HG02973 (cell line): ENCODE data around the gene CAPZB.

Source experiments
- ATAC-seq: cut with Tn5 transposase; IDR thresholded peaks from one replicate; pipeline ENCODE4 v1.9.1; 2021; ENCODE audit warnings: moderate library complexity; ENCODE audit not compliant: unreplicated experiment

CAPZB gene

DNA sequence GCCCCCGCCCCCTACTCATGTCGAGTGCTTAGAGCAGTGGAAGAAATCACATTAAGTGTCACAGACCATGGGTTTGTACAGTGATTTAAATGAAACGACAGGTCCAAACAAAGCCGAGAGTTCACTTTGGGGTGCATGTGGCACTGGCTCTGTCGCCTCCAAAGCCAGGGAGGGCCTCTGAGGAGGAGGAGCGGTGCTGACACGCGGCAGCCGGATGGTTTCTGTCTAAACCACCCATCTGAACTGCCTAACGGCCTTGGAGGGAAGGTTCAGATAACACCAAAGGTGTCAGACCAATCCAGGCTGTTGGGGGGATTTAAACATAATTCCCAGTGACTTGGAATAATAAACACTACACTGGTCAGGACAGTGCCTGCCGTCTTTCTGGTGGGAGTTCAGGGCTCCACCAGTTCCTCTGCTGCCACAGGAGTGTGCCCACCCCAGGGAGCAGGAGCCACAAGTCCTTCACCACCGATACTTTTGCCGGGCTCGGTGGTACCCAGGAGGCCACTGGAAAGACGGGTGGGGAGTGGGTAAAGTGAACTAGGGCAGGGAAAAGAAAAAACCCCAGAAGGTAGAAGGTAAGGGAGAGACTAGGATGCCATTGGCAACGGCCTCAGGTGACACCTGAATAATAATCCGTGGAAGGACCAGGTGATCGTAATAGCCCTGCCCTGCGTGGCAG, 95.0 kb downstream of the CAPZB start:
- ATAC-seq: no peak

DNA sequence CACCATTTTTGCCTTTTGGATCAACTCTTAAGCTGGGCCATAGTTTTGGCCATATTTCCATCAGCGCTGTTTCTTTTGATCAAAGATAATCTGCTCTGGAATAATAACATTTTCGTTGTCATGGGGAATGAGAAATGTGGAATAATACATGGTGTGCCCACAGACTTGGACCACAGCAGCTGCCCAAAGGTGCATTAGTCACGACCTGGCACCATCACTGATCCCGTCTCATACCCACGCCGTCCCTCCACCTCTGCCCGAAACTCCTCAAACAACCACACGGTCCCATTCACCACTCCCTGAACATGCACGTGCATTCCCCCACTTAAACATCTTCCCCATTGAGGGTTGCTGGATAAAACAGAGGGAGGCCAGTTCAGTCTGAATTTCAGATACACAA, 96.4 kb downstream of the CAPZB start:
- no peak for ATAC-seq

DNA sequence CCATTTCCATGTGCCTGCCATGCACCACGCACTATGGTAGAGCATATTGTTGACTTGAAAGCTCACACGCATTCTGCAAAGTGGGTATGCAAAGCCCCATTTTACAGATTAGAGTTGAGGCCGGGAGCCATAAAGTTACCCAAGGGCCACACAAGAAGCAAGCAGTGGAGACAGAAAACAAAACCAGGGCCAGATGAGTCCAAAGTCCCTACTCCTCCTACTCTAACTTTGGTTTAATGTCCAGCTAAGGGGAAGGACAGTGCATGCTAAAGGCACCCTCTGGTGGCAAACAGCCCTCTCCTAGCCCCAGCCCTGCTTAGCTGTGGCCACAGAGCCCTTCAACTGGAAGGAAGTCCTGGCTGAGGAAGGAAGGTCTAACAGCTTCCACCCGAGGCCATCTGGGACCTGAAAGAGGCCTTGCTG, 98.3 kb downstream of the CAPZB start:
- ATAC-seq: no peak

DNA sequence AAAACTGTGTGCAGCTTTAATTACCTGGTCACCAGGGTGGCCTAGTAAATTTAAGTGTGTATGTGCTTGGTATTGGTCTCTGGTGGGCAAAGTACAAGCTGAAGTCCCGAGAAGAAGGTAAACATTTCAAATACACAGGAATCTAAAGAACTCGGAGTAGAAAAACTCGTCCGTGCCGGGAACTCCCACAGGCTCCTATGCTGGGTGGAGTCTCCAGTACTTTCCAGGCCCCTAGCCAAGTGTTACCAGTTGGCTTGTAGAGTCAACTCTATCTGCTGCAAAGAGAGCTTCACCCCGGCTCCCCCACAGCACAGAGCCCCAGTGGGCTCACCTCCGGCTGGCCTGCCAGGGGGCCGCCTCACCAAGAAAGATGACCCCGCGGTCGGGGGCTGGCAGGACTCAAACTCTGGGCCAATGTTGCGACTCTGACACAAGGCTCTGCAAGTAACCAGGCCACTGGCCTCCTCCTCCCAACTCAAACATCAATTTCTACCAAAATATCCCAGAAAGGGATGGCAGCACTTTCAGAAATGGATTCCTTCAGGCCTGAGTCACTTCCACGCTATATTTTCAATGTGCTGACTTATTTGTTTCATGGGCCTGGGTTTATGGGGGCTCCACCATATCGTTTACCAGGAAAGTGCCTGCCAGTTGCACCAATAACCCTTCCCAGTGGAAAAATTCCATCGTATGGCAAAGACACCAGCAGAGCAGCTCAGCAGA, 99.3 kb downstream of the CAPZB start:
- no peak for ATAC-seq

DNA sequence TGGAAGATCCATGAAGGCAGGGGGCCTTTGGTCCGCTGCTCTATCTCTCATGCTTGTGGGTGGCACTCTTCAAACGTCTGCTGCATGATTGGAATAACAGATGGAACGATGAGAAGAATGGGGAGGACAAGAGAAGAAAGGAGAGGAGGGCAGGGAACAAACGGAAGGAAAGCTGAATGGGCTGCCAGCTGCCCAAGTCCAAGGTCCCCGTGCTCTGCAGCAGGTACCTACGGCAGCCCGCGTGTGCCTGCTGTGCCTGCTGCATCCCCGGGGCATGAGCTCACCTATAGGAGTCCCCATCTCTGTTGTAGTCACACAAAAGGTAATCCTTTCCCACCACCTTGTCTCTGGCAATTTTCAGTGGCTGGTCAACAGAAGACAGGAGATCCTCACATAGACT, 100.1 kb downstream of the CAPZB start:
- no peak for ATAC-seq

DNA sequence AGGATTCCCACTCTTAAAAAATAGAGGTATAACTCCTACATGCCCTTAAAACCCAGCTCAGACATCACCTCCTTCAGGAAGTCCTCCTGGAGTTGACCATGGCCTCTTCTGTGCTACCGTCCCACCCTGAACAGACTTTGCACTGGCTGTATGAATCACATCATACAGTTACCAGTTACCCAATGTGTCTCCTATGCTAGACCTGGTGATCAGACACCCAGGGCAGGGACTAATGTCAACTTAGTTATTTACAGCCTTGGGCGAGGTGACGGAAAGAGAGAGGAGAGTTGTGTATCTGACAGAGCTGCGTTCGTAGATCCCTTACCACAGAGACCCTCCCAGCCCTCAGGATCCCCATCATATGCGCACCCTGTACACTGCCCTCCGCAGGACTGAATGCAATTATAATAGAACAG, 100.6 kb downstream of the CAPZB start:
- ATAC-seq: no peak

DNA sequence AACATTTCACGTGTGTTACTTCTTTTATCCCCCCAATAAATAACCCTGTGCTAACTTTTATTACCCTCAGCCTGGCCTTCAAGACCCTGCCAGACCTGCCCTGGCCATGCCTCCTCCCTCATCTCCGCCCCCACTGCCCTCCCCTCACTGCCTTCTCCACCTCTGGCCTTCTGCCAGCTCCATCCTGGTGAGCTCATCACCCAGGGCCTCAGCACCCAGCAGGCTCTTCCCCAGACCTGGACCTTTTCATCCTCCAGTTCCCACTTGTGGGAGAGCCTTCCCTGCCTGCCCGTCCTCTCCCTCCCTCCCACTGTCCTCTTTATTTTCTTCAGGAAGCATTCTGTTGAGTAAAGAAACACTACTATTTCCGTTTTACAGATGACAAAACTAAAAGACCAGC, 101.2 kb downstream of the CAPZB start:
- ATAC-seq: no peak

DNA sequence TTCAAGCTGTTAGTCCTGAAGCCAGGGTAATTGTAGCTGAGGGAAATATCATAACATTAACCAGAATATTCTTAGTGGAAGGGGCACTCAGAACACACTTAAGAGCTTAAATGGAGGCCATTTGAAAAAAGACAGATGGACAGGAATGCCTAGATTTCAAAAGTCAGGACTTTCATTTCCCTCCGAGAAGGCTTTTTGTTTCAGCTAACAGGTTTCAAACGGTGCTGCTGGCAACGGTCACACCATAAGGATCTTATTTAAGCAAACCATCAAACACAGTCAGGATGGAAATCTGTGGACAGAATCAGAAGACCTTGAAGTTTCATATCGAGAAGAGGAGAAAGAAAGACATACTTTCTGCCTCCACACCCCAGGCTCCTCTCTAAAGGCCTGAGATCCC, 103.1 kb downstream of the CAPZB start:
- no peak for ATAC-seq

DNA sequence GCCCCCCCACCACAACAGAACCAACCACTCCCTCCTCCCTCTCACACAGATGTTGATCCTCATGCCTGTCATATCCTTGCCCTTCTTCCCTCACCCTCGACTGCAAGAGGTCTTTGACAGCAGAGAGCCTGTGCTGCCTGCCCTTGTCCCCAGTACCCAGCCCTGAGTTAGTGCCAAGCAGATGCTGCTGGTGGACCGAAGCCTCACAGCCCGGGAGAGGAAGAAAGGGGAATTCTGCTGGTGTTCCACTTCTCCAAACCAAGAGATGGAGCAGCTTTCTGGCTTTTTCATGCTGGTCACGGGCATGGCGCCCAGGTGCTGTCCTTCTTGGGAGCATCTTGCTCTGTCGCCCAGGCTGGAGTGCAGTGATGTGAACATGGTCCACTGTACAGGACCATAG, 104.1 kb downstream of the CAPZB start:
- no peak for ATAC-seq

DNA sequence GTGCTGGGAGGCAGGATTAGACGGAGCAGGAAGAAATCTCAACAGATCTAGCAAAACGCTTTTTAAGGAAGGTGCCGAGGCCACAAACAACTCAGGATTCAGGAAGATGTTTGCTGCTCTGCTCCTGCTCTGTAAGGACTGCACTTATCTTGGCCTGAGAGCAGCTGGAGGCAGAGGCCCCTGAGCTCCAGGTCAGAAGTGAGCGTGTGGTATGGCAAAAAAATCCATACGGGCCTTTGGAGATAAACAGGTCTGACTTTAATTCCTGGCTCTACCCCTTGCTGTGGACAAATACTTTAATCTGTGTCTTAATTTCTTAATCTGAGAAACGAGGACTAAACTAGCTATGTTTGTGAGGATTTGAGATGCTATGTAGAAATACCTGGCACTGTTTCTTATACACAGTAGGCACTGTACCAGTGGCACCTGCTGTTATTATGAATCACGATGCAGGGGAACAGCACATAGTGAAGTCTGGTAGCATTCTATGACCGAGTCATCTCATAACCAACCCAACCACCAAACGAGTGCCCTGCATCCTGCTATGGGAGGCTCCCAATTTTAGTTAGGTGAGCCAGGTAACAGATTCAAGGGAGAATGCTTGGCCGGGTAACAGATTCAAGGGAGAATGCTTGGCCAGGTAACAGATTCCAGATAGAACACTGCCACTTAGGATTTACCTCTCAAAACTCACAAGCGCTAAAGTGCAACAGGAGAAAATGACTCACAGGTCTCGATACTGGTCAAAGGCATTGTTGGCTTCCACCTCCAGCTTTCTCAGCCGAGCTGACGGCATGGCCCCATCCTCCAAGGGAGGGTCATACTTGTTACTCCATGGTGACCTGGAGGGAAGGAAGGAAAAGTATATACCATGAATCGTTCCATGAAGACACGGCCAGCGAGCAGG, 107.3 kb downstream of the CAPZB start:
- no peak for ATAC-seq

DNA sequence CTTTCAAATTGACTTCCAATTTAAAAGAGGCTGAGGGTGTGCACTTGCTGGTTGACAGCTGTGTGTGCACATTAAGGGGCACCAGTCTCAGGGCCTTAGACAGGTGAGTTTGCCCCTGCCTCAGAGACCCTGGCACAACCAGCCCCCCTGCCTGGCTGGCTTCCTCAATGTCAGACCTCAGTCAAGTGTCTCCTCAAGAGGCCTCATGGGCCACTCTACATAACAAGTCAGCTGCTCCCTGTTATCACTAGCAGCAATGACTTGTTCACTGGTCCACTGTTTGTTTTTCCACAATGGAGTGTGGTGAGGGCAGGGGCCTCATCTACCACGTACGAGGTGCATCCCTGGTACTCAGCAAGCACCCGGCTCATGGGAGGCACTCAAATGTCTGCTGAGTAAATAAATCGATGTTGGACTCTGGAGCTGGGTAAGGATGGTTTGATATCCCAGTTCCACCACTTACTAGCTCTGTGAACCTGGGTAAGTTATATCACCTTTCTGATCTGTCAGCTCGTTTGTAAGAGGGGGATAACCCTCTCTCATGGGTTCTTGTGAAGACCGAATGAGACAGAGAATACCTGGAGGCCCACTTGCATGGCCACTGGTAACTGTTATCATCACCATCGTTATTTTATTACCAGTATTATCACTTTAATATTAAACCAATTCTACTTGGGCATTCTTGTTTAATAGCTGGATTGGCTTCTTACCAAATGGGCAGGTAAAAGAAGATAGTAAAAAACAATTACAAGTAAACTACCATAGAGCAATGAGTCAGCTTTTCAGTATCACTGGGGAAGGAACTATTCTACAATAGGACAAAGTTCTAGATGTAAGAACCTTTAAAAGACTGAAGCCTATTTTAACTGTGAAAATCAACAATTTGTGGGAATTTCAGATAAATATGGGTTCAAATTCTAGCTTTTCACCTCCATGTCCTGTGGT, 108.6 kb downstream of the CAPZB start:
- no peak for ATAC-seq

DNA sequence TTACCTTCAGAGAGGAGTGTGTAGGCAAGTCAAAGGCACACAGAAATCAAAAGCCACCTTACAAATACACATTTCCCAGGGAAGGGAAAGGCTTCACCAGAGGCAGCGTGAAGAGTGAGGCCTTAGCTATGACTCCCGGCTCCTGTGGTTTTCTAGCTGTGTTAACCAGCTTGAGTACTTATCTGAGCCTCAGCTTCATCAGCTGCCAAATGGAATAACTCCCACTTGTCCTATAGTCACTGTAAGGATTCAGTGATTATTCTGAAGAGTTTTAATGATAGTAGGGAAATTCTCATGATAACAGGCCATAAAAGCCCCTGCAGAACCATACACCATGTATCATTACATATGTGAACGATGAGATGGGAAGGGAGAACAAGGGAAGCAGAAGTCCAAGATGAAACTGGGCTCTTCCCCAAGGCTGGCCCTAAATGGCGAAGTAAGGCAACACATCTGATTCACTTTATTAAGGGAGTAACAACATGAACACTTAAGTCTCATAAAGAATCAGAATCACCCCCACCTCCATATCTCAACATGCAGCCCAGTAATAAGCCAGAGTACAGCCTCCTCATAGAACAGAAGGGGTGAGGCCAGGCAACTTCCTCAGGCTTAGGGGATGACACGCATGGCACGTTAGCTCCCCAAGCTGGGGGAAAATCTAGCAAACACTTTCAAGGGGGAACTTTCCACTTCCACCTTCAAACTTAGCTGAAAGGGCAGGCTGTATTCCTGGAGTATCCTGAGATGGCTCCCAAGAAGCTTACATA, 109.5 kb downstream of the CAPZB start:
- ATAC-seq: no peak

DNA sequence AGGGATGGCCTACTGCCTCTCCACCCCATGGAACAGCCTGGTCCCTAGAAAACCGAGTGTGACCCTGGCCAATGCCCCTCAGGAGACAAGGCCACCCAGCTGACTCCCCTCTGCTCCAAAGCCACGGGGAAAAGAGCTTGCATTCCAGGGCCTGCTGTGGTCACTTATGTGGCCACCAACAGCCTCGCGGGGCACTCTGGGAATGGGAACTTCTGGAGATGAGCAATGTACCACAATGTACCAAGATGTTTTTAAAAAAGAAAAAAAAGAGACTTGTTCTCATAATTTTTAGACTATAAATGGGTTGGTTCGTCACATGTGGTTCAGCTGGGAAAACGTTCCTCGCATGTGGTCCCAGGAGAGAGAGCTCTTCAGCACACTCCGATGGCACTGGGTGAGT, 110.4 kb downstream of the CAPZB start:
- no peak for ATAC-seq

DNA sequence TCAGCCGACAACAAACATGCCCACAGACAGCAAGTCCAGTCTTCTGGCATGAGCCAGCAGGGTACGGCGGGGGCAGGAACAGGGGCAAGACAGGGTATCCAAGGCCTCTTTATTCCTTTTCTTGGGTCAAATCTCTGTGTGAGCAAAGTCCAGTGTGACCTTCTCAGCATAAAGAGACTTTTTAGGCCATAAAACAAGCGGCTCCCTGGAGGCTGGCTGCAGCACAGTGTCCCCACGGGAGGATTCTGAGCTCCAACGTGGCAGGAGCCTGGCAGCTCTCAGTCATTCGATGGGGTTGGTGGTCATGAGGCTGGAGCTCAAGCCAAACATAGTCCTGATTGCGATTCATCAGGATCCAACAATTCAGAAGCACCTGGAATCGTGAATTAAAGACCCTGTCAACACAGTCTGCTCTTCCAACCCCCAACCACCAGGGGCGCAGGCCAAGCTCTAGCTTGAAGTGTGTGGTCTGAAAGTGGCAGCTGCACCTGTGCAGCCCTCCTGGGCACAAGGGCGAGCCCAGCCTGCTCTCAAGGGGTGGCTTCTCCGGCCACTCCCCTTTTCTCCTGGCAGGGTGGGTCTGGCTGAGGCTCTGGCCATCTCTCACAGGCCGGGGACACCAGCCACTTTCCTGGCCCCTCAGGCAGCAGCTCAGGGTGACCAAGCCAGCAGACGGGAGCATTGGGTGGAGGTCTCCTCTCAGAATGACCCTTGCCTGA, 111.1 kb downstream of the CAPZB start:
- ATAC-seq: no peak

DNA sequence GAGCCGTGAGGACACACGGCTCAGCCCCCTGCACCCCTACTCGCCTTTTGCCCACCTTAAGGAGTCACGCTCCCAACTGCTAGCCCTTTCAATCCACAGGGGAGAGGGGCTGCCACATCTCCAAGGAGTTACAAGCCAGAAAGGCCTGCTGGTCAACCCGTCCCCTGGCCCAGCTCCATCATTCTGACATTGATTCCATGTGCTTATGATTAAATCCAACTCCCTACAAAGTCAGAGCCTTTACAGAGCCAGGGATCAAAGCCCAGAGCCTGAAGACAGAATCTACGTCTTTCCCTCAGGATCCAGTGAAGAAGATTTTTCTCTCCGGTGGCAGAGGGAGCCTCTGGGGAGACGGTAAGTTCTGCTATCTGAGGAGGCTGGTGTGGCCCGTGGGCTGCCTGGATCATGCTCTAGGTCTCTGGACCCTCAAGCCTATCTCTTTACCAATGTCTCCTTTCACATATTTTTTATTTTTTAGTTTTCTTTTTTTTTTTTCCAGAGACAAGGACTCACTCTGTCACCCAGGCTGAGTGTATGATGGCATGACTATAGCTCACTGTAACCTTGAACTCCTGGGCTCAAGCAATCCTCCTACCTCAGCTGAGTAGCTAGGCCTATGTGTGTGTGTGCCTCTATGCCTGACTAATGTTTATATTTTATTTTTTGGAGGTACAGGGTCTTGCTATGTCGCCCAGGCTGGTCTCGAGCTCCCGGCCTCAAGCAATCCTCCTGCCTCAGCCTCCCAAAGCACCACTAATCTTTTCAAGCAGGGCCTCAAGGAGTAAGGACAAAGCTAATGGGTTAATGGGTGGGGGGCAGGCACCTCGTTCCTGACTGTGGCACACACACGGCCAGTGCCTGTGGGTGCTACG, 111.9 kb downstream of the CAPZB start:
- ATAC-seq: no peak

DNA sequence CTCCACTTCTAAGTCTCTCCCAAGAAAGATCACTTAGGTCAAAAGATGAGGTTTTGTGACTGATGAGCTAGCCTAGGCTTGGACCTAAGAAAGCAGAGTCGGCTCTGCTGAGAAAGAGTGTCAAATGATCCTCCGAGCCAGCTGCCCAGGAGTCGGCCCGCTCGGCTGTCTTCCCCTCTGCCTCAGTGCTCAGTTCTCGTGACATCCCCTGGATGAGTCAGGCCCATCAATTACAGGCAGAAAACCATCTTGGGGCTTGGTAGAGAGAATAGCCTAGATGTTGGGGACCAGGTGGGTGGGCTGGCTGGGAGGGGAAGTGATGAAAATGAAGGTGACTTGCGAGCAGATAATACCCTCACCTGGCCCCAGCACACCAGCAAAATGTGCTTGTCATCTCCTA, 112.7 kb downstream of the CAPZB start:
- no peak for ATAC-seq

DNA sequence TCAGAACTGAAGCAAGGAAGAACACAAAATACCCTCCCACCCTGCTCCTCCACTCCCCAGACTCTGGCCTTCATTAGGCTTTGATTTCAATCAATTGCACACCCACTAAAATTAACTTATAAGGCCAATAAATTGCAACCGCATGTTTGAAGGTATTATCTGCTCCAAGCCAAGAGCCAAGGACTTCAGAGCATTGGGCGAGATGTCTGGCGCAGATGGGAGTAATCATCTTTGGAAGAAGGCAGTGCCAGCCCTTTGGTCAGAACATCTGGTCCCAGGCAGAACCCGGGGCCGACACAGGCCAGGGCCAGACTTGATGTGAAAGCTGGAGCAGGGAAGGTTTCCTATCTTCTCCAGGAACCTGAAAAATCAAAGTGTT, 113.2 kb downstream of the CAPZB start:
- no peak for ATAC-seq
